DMS79 treated with DMSO at 0.1 percent for 48 hours (cell line): ENCODE results near the gene EFR3B.
A peak's percentile ranks its signal among the peaks of the same experiment; 100 is the strongest.
"Not testable (repeated sequence)": the region's sequence is repeated elsewhere in the genome, so short reads cannot be mapped to it uniquely, and the experiment has no call there.

Source experiments
- DNase-seq: peaks from one replicate; lab custom pipeline; 2025; lab: John Stamatoyannopoulos, UW

The EFR3B gene, protein sequence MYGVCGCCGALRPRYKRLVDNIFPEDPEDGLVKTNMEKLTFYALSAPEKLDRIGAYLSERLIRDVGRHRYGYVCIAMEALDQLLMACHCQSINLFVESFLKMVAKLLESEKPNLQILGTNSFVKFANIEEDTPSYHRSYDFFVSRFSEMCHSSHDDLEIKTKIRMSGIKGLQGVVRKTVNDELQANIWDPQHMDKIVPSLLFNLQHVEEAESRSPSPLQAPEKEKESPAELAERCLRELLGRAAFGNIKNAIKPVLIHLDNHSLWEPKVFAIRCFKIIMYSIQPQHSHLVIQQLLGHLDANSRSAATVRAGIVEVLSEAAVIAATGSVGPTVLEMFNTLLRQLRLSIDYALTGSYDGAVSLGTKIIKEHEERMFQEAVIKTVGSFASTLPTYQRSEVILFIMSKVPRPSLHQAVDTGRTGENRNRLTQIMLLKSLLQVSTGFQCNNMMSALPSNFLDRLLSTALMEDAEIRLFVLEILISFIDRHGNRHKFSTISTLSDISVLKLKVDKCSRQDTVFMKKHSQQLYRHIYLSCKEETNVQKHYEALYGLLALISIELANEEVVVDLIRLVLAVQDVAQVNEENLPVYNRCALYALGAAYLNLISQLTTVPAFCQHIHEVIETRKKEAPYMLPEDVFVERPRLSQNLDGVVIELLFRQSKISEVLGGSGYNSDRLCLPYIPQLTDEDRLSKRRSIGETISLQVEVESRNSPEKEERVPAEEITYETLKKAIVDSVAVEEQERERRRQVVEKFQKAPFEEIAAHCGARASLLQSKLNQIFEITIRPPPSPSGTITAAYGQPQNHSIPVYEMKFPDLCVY

DNA sequence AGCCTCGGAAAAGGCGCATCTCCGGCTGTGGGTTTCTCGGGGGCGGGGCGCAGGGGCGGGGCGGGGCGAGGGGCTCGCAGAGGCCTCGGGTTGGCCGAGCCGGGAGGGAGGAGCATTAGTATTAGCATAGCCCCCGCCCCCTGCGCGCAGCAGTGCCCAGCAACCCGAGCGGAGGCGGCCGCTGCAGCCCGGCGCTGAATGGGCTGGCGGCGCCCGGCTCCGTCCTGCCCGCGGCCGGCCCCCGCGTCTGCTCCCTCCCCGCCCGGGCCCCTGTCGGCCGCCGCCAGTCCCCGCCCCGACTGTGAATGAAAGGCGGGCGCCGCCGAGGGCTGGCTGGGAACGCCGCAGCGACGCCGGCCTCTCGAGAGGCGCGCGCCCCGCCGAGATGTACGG is at the start of gene EFR3B:
Gene EFR3B (plus strand): TSS at position 149 of the 393 bp plus-strand sequence. CDS start 237 bp downstream, at position 386.
- peak; percentile 89 for DNase-seq

DNA sequence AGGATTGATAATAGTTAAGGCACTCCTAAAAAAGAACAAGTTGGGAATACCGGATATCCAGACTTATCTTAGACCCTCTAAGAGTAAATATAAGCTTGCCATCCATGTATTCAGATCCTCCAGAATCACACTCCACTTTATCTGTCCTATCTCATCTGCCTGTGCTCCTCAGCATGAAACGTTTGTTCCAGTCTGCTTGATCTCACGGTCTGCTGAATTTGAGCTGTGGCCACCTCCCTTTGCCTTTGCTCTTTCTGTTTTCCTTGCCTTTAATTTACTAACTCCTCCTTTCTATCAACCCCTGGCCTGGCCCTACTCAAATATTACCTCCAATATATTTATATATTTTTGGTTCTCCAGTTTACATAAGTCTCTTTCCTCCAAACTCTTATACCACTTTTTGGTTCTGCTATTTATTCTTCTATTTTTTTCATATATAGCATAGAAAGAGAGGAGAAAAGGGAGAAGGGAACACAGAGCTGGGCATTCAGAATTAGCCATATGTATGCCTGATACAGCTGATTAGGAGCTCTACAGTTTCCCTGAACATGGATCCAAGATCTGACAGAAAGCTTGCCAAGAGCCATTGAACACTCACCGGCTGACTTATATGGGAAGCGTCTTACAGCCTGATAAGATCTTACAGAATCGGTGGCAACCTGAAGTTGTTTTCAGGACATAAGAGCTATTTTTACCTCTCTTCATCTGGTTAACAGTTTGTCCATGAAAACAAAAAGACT is 48.3 kb upstream of the EFR3B start:
- DNase-seq = peak; percentile 64

DNA sequence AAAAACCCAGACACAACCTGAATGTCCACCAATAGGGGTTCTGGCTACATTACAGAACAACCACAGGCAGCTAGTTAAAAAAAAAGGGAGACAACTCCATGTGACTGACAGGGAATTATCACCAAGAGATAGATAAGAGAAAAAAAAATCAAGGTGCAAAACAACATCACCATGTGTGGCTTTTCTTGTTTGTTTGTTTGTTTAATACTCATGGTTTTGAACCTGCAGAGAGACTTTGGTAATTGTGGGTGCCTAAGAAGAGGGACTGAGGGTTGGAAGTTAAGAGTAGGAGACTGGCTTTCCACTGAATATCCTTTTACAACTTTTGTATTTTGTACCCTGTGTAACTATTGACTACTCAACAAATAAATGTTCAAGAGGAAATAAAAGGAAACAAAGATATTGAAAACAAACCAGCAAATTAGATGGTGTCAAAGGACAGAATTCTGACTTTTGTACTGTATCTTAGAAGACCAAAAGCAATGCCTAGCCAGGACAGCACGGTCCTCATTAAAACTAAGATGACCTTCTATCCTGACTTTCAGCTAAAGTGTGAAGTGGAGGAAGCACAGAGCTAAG is 47.6 kb upstream of the EFR3B start:
- no peak for DNase-seq

DNA sequence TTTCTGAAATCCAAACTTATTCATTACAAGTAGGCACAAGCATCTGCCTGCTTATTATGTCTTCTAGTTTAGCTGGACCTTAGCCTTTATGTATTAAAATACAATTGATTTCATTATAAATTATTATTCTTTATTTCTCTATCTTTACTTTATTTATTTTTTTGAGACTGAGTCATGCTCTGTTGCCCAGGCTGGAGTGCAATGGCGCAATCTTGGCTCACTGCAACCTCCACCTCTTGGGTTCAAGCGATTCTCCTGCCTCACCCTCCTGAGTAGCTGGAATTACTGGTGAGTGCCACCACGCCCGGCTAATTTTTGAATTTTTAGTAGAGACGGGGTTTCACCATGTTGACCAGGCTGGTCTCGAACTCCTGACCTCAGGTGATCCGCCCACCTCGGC is 42.8 kb upstream of the EFR3B start:
- DNase-seq = not testable (repeated sequence)

DNA sequence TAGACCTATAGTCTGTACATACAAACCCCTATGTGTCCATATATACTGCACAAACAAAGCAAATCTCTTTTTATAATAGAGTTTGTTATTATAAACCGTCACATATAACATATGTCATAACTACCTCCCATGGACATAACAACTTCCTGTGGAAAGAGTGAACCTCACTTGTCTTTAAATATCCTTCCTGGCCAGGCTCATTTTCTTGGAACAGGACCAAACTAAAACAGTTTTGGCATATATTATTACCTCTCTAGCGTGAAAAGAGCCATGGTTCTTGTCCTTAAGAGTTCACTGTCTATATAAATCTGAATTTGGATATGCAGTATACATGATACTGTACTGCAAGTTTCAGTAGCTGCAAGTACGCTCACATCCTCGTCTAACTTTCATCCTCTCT is 41.8 kb upstream of the EFR3B start:
- peak; percentile 14 for DNase-seq

DNA sequence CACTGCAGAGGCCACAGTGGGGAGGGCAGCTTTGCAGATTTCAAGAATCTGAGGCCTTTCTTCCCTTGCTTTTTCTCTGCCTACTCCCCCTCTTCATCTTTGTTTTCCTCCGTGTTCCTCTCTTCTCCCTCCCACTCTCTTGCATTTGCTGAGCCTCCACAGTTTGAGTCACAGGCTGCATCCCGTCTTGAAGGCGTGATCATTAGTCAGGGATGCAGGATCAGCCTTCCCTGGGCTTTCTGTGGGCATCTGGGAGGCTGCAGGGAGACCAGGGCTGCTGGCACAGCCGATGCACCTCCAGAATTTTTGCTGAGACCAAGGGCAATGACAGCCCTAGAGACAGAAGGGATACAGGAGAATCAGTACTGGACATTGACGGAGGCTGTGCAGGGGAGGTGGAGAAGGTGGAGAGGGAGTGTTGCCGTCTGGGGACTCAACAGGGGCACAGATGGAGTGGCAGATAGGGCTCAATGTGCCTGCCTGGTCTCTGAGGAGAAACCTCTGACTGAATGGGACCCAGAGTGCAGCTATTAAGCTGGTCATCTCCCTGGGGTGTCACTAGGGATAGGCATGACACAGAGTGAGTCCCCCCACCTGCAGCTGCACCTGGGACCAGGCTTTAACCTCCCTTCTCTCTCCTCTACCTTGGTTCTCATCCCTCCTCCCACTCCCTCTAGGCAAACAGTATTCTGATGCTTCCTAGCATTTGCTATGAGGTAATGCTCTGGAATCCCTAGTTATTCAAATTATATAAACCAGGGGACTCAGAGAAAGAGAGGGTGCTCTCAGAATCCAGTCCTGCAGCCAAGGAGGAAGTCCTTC is 41.2 kb upstream of the EFR3B start:
- DNase-seq = no peak

DNA sequence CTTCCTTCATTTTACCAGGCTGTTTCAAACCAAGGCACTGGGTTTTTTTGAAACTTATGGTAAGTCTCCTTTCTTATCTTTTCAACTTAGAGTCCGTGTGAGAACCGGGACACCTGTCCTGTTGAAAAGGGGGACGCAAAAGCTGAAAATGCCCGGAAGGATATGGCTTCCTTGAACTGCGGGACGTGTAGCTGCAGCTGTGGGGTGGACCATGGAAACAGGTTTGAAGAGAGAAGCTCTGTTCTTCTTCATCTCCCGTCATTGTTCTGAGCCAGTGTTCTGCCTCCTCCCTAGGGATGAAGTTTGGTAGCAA is 40.6 kb upstream of the EFR3B start:
- no peak for DNase-seq

DNA sequence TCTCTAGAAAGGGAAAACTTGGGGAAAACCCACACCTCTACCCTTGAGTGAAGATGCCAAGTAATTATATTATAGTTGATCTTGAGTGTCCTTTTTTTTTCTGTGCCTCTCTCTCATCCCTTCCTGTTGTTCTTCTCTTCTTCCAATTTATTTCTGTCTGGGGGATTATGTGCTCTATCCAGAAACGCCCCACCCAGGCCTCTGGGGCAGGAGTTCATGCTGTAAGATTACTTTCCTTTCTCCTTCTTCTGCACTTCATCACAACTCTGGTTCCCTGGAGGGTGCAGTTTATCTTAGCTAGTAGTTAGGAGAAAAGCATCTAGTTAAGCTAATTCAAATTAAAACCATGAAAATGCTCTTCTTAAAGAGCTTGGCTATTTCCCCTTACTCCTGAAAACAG is 39.8 kb upstream of the EFR3B start:
- DNase-seq = no peak

DNA sequence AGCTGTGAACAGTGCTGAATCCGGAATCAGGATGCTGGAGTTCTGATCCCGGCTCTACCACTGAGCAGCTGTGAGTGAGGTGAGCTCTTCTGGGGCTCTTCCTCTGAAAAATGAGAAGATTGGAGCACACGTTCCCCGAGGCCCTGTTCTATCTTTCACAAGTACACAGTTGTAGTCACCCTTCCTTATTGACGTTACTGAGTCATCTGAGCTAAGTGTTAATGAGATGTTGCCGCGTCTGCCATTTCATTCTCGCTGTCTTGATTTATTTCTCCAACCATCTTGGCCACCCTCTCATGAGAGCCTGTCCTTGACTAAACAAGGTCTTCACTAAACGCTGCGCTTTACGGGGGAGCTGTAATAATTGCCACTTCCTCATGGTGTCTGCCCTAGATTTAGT is 31.9 kb upstream of the EFR3B start:
- no peak for DNase-seq

DNA sequence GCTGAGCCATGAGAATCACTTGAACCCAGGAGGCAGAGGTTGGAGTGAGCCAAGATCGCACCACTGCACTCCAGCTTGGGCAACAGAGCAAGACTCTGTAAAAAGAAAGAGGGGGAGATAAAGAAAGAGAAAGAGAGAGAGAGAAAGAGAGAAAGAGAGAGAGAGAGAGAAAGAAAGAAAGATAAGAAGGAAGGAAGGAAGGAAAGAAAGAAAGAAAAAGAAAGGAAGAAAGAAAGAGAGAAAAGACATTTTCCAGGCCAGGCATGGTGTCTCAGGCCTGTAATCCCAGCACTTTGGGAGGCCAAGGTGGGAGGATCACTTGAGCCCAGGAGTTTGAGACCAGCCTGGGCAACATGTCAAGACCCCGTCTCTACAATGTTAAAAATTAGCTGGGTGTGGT is 30.5 kb upstream of the EFR3B start:
- DNase-seq = not testable (repeated sequence)

DNA sequence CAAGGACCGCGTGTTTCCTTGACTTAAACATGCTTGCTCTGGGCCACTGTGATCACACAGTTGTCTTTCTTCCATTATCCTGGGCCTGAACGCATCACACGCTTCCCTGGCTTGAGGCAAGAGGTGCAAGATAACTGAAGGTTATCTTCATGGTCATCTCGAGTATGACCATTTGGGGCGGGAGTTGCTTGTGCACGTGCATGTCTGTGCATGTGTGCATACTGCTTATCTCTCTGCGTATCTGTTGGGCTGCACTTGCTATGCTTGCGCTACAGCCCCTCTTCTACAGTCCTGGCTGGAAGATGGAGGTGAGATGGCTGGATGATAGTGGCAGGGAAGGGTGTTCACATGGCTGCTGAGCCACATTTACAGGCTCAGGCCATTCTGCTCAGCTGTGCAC is 27.2 kb upstream of the EFR3B start:
- DNase-seq = no peak

DNA sequence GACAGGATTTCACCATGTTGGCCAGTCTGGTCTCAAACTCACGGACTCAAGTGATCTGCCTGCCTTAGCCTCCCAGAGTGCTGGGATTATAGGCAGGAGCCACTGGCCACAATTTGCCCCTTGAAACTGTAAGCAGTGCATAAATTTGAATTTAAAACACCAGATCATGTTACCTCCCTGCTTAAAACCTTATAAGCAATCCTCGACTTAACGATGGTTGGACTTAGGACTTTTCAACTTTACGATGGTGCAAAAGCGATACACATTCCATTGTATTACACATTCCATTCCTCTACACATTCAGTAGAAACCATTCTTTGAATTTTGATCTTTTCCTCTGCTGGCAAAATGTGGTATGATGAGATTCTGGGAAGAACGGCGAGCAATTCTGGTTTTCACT is 23.2 kb upstream of the EFR3B start:
- DNase-seq = no peak

DNA sequence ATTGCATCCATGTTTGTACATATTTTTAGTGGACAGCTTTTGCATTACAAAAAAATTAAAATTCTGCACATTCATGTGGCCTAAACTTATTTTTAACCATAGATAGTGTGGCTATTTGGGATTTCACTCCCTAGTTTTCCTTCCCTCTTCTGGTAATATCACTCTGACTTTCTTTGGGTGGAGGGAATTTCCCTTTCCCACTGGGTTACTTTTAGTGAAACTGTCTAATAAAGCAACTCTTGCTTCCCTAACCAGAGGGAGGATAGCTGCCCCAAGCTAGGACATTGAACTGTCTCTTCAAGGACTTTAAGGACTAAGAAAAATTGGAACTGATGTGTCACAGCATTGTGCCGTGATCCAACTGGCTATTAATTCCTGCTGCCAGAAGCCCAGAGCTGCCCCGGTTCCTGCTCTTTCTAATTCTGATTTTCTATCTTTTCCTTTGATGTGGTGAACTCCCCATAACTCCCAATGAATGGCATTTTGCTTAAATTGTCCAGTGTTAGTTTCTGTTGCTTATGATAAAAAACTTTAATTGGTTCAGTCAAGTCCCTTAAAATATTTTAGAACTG is 20.0 kb upstream of the EFR3B start:
- no peak for DNase-seq

DNA sequence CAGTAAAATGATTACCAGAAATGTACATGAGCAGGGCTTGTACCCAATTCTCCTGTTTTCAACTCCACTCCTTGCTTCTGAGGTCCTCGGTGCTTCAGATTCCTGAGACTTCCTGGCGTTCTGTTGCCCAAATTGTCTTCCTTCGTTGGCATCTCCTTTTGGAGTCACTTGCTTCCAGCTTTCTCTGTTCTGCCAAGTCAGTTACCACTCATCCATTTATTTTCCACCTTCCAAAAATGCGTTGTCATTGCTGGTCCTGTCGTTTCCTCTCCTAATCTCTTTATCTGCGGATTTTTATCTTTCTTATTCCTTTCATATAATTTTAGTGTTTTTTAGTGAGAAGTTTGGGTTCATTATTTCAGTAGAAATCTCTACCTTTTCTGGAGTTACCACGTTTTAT is 18.5 kb upstream of the EFR3B start:
- no peak for DNase-seq

DNA sequence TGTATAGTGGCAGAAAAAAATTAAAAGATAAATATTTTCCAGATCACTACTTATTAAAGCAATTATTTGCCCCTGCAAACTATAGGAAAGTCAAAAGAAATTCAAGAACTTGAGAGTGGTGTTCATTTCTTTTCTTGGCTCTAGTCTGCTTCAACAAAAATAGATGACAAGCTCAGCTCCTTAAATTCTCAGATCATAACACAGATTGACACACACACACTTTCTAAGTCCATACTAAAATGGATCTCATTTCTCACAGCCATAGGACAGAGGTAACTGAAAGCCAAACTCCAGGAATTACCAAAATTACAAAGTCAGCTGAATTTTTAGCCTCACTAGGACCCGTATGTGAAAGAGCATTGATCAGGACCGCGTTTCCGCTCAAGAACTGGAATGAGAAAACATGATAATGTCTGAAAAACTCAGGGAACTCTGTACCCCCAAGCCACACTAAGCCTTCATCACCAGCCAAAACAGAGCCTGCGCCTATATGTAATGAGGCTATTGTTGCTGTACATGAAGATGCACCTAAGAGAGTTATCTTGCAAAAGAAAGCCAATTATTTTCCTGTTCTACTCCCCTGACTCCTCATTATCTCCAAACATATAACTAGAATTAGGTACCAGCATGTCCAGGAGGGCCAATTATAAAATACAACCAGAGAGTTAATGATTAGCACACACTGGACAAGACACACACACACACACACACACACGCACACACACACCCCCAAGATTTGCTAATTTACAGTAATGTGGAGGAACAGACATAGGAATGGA is 16.5 kb upstream of the EFR3B start:
- no peak for DNase-seq

DNA sequence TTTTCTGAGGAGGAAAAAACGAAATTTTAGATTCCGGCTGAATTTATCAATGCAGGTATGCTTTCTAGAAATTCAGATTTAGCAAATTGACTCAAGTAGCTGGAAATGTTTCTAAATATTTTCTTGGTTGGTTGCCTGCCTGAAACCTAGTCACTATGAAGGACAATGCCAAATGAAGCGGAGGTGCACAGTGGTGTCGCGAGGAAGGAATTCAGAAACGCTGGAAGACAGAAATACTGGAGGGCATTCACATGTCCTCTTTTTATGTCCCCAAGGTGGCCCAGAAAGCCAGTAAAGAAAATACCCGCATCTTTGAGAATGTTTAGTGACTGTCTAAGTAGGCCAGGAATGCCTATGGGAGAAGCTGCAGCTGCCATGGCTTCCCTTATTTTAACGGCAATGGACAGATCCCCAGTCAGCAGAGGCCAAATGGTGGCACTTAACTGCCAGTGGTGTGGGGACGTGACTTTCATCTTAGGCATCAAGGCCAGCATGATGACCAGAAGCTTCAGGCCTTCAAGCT is 15.8 kb upstream of the EFR3B start:
- DNase-seq = no peak

DNA sequence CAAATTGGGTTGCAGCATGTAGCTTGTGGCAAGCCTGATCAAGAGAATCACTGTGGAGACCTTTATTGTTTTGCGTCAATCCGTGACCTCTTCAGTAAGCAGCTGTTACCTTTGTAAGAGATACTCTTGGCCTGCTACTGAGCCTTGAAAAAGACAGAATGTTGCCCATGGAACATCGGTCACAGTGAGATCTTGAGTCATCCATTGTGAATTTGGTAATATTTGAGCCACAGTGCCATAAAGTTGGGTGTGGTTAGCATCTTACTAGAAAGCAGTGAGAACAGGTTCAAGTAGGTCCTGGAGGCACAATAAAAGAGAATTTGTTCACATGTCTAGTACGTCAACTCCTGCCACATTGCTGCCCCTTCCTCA is 12.7 kb upstream of the EFR3B start:
- DNase-seq = peak; percentile 99

DNA sequence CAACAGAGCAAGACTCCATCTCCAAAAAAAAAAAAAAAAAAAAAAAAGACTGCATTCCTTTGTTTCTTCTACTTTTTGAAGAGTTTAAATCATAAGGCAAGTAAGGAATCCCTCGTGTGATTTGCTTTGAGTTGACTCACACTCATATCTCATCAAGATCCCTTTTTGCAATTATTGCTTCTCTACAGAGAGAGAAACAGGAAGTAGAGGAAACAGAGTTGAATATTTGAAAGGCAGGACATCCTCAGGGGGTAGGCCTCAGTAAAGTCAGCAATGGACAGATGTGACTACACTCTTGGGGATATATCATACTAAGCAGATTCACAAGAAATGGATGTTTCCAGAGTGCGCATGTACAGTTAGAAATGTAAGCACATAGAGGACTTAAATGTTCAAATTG is 11.2 kb upstream of the EFR3B start:
- no peak for DNase-seq

DNA sequence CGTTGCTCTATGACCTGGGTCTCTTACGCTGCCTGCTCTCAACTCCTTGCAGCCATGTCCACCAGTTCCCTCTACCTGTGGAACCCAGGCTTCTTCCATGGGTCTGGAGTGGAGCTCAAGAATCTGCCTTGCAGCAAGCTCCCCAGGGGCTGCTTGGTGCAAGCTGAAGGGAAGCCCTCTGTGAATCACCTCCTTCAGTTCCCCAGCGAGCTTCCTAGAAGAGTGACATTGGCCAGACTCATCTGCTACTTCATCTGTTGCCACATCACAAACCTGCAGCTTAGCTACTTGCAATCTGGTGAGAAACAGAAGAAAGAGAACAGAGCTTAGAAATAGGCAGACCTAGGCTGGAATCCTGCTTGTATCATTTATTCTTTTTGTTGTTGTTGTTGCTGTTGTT is 9.8 kb upstream of the EFR3B start:
- DNase-seq = no peak

DNA sequence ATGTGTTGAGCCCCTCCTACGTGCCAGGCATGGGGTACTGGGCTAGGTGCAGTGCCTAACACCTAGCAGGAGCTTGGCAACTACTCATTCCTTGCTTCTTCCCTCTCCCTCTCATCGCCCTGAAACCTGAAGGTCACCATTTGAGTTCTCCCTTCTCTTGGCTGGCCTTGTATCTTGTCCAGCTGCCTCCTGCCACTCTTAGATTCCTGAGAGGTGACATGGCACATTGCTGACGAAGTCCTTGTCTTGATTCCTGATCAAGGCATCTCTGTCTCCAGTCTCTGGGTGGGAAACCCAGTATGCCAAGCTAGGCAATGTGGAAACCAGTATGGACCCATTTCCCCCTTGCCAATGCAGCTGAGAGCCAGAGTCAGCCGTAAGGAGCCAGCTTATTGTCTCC is 9.0 kb upstream of the EFR3B start:
- no peak for DNase-seq
